GM20000 (cell line): Measurements from ENCODE around the gene FNIP2.
"Not testable (repeated sequence)": the region's sequence is repeated elsewhere in the genome, so short reads cannot be mapped to it uniquely, and the experiment has no call there.

Experiments
- DNase-seq: peaks from one replicate; pipeline ENCODE4 v3.0.0; 2012; ENCODE audit warnings: low spot score
- TF ChIP-seq, protein P1 (sequence below): IDR thresholded peaks from 2 replicates; pipeline ENCODE4 v1.5.1; 2012; ENCODE audit warnings: mild to moderate bottlenecking, control low read depth; ENCODE audit errors: extremely low read depth, missing control alignments

FNIP2 gene

DNA sequence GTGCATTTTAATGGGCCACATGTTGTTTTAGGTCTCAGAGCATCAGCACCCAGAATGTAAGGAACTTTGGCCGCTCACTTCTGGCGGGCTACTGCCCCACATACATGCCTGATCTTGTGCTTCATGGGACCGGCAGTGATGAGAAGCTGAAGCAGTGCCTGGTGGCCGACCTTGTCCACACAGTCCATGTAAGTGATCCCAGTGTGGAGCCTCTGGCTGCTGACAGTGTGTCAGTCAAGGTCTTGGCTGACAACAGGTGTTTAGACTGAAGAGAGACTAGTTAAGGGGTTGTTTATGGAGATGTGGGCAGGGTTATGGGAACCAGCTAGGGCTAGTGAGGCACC, 101.4 kb downstream of the FNIP2 start:
- no peak for DNase-seq

DNA sequence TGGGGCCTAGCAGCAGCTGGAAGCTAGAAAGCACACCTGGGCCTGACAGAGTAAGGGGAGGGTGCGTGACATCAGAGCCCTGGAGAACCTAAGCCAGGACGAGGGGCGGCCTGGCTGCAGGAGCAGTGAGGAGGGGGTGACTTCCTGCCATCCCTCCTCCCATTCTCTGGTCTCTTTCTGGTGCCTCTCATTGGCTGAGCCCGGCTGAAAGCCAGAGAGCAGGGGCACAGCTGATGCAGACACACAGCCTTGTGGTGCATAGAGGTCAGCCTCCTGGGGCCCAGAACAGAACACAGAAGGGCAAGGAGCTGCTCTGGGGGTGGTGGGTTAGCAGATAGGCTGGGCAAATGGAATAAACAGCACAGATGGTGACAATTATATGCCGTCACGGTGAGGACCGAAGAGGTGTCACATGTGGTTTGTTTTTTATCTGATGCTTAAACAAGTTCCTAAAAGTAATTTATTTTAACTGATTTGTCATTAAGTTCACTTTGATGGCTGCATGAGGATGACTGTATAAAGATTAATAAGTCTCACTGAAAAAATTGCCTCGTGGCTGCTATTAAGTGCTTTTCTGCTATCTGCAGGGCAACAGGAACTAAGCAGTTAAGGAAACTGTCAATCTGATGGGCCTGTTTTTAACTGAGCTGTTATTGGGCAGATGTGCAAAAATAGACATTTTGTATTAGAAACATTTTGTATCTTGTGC, 102.0 kb downstream of the FNIP2 start:
- TF ChIP-seq, protein P1, sequence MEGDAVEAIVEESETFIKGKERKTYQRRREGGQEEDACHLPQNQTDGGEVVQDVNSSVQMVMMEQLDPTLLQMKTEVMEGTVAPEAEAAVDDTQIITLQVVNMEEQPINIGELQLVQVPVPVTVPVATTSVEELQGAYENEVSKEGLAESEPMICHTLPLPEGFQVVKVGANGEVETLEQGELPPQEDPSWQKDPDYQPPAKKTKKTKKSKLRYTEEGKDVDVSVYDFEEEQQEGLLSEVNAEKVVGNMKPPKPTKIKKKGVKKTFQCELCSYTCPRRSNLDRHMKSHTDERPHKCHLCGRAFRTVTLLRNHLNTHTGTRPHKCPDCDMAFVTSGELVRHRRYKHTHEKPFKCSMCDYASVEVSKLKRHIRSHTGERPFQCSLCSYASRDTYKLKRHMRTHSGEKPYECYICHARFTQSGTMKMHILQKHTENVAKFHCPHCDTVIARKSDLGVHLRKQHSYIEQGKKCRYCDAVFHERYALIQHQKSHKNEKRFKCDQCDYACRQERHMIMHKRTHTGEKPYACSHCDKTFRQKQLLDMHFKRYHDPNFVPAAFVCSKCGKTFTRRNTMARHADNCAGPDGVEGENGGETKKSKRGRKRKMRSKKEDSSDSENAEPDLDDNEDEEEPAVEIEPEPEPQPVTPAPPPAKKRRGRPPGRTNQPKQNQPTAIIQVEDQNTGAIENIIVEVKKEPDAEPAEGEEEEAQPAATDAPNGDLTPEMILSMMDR = no peak
- DNase-seq = no peak

More for the DNA sequence above, 101.4 kb downstream of the FNIP2 start:
- TF ChIP-seq, protein P1 = no peak

DNA sequence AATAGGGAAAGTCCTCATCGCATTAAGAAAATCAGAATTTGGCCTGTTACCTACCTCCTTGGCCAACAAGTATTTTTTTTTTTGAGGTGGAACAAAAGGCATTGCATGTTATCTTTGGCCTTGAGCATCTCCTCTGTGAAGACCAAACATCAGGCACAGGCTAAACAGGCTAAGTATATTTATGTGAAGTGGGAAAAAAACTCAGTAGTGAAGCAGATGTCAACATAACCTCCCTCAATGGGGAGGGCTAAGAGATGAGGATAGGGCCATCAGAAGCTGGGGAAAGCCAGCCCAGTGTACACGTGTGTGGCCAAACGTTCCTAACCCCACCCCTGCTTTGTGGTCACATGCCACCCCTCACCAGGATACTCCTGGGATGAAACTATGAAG, 102.5 kb downstream of the FNIP2 start:
- no peak for DNase-seq
- TF ChIP-seq, protein P1 = no peak

DNA sequence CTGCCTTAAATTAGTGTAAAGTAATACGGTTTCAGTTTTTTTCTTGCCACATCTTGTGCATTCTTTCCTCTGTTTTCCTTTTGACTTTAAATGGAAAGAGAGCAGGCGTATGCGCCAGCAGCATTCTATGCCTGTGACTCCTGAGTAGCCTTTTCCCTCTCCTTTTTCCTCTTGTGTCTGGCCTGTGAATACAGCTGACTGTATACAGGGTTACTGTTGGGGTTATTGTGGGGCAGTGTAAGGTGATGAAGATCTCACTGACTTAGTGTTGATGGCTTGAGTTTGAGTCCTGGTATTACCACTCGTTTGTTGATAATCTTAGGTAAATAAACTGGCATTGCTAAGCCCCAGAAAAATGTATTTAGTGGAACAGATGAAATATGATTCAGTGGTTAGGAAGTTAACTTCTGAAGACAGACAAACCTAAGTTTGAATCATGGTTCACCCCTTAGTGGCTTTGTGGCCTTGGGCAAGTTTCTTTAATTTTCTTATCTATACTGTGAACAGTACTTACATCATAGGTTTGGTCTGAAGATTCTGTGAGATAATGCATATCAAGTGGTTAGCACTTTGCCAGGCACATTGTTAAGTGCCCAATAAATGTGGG, 105.1 kb downstream of the FNIP2 start:
- DNase-seq = no peak

DNA sequence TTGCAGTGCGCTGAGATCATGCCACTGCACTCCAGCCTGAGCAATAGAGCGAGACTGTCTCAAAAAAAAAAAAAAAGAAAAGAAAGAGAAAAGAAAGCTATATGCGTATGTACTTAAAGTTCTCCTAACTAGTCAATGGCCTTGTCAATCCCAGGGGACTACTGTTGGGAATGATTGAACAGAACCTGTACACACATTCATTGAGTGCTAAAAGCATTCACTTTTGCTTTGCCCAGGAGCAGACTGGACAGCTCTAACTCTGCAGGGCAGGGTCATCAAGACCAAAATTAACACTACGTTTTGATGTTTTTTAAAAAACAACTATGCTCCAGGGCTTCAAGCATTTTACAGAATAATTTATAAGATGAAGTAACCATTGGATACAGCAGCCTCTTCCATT, 106.2 kb downstream of the FNIP2 start:
- TF ChIP-seq, protein P1 = no peak
- no peak for DNase-seq

More for the DNA sequence above, 105.1 kb downstream of the FNIP2 start:
- TF ChIP-seq, protein P1 = no peak

DNA sequence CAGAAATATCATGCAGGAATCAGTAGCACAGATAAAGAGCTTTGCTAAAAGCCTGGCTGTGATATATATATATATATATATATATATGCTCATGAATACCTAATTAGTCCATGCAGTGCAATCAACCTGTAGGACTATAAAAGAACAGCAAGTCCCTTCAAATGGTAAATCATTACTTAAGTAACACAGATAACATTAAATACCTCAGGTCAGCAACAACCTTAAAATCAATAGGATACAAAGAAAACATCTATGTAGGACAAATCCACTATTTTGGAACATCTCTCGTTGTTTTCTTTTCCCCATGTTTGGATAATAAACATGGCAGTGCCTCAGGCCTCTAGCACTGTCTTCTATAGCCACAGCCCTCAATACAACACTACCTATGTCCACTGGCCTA, 106.6 kb downstream of the FNIP2 start:
- TF ChIP-seq, protein P1 = no peak
- DNase-seq = no peak

DNA sequence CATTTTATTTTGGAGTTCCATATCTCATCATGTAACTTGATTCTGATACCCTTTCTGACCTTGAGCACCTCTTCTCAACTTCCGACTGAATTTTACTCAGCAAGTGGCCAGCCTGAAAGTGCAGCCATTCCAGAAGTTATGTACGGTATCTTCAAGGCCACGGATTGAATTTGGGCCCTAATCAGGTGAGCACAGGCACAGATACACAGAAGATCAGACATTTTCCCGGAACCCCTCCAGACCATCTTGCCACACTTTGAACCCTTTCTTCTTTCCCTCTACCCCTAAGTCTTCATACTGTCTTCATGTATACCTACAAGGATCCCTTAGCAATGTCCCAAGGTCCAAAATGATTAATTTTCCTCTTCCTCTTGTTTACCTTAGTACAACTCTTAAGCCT, 108.2 kb downstream of the FNIP2 start:
- TF ChIP-seq, protein P1 = no peak
- no peak for DNase-seq

DNA sequence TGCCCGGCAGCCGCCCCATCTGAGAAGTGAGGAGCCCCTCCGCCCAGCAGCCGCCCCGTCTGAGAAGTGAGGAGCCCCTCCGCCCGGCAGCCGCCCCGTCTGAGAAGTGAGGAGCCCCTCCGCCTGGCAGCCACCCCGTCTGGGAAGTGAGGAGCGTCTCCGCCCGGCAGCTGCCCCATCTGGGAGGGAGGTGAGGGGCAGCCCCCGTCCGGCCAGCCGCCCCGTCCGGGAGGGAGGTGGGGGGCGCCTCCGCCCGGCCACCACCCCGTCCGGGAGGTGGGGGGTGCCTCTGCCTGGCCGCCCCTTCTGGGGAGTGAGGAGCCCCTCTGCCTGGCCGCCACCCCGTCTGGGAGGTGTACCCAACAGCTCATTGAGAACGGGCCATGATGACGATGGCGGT, 113.3 kb downstream of the FNIP2 start:
- DNase-seq = not testable (repeated sequence)
